Esophagus squamous epithelium (tissue), 5 donors: ENCODE data around the gene CNTNAP2. TPM values are rescaled to one million over a fixed set of nuclear protein-coding genes. Genes with fewer than 3 reads are reported as not detected.

Source experiments
- DNase-seq: peaks from one replicate; lab custom pipeline; 2025; lab: John Stamatoyannopoulos, UW
- H3K27ac ChIP-seq, 4 donors: fragments of 200-600 bp; sonication (generic); one replicate each; pipeline ENCODE4 v1.5.1; 2016 to 2019; ENCODE audit warnings: mild to moderate bottlenecking in 1 of 4
- H3K27me3 ChIP-seq, 4 donors: fragments of 200-600 bp; sonication (generic); 1 replicate in 3 of 4; 2 replicates in 1 of 4; pipeline versions ENCODE4 v1.5.1 to v1.6.0; 2017 to 2021; ENCODE audit warnings: antibody characterized with exemption in 1 of 4
- H3K36me3 ChIP-seq, 3 donors: fragments of 200-600 bp; sonication (generic); one replicate each; pipeline ENCODE4 v1.5.1; 2016 to 2019
- H3K4me1 ChIP-seq, 3 donors: fragments of 200-600 bp; sonication (generic); one replicate each; pipeline ENCODE4 v1.5.1; 2017 to 2019
- H3K4me3 ChIP-seq, 4 donors: fragments of 200-600 bp; sonication (generic); 1 replicate in 3 of 4; 2 replicates in 1 of 4; pipeline ENCODE4 v1.5.1; 2016 to 2019; ENCODE audit warnings: mild to moderate bottlenecking in 2 of 4, moderate library complexity in 1 of 4
- H3K9me3 ChIP-seq, 3 donors: fragments of 200-600 bp; sonication (generic); one replicate each; pipeline ENCODE4 v1.5.1; 2016 to 2019
- CTCF ChIP-seq, 6 experiments: fragments of 450-650 bp in 4 of 6; fragments of 200-600 bp in 2 of 6; sonication (generic) in 2 of 6; IDR thresholded peaks; one replicate each; pipeline ENCODE4 v1.5.1; 2016 to 2019; ENCODE audit warnings: antibody characterized with exemption in 6 of 6, mild to moderate bottlenecking in 4 of 6, moderate library complexity in 4 of 6
- POLR2A ChIP-seq, 4 donors: fragments of 450-650 bp; IDR thresholded peaks; one replicate each; pipeline ENCODE4 v1.6.1; 2017; ENCODE audit warnings: antibody characterized with exemption in 4 of 4, mild to moderate bottlenecking in 4 of 4, moderate library complexity in 3 of 4
- WGBS, 2 donors: methylation state at CpG; one replicate each; pipeline ENCODE4 v1.1.5; 2018; 5-methylcytosine and 5-hydroxymethylcytosine counted together
- intact Hi-C: fragments of 100-400 bp; cut with DNase I; formaldehyde crosslinking; loops from one replicate; pipeline ENCODE4 v1.15.0; 2022
- total RNA-seq, 4 donors: library from RNA; depleted of rRNA; stranded (reverse); fragments of >200 nt; gene quantifications; one replicate each; pipeline ENCODE4 v1.1.0, GENCODE V29; 2016
- donor health status: DM: yes; HTN: yes; CAD: no.

The CNTNAP2 gene
- total RNA-seq, 4 donors from 2014 or later = 0.95 to 2.3 (median 1.2) TPM

DNA sequence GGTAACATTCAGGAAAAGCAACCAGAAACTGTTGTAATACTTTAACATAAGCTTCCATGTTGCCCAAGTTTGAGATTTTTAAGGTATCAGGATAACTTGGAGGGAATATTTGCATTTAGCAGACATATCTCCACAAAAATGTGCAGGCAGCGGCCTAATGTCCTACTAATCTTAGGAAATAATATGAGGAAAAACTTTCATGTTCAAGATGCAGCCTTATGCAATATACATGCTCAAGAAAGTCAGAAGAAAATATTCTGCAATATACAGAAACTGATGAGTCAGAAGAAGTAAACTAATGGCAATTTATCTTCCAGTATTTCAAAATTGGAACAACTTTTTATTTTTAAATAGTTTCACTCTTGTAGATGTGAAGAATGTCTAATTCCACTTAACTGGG lies 2010.8 kb downstream of the CNTNAP2 start:
- no peaks in the 10 kb centered on the region for H3K36me3 ChIP-seq

GRCh38 chr7:148129023-148129422 lies 2012.4 kb downstream of the CNTNAP2 start:
- H3K27ac ChIP-seq = no peak overlapping the region
- no peaks in the 10 kb centered on the region for H3K4me1 ChIP-seq
- H3K9me3 ChIP-seq = no peaks in the 10 kb centered on the region
- DNase-seq = no peak
- no peaks in the 10 kb centered on the region for H3K27me3 ChIP-seq
- intact Hi-C loops = no loop called here
- no peak overlapping the region for H3K4me3 ChIP-seq
- WGBS, 2 donors = 41 to 63% methylated on average over 6 of the region's 6 CpGs
- TF ChIP-seq CTCF (IDR thresholded peaks at IDR 0.05) = no peak
- no peak for TF ChIP-seq POLR2A (IDR thresholded peaks at IDR 0.05)
- H3K36me3 ChIP-seq = no peaks in the 10 kb centered on the region

More for the DNA sequence above, 2010.8 kb downstream of the CNTNAP2 start:
- Histone ChIP-seq H3K9me3 (no peaks in the 10 kb centered on the region), H3K4me1 (no peaks in the 10 kb centered on the region), H3K4me3 (no peak overlapping the region), H3K27me3 (no peaks in the 10 kb centered on the region), H3K27ac (no peak overlapping the region)
- intact Hi-C loops = no loop called here
- WGBS, 2 donors = 83 to 93% methylated on average over 1 of the region's 1 CpG
- TF ChIP-seq POLR2A (IDR thresholded peaks at IDR 0.05) (no peak), CTCF (IDR thresholded peaks at IDR 0.05) (no peak)
- DNase-seq = no peak

- Histone ChIP-seq H3K27ac (no peak overlapping the region), H3K4me1 (no peaks in the 10 kb centered on the region), H3K9me3 (no peaks in the 10 kb centered on the region), H3K4me3 (no peak overlapping the region), H3K36me3 (no peaks in the 10 kb centered on the region), H3K27me3 (peaks cover 0 to 3% (median 0%) of the 10 kb centered on the region in 4 donors)
- no peak for TF ChIP-seq CTCF (IDR thresholded peaks at IDR 0.05)
- TF ChIP-seq POLR2A (IDR thresholded peaks at IDR 0.05) = no peak
- WGBS, 2 donors = 74 to 76% methylated on average over 2 of the region's 2 CpGs
- intact Hi-C loops = no loop called here
- no peak for DNase-seq
Observed at GRCh38 chr7:148135116-148135515, 2018.5 kb downstream of the CNTNAP2 start.

- Histone ChIP-seq H3K4me3 (no peak overlapping the region), H3K36me3 (no peaks in the 10 kb centered on the region), H3K27me3 (peaks cover 0 to 3% (median 0%) of the 10 kb centered on the region in 4 donors), H3K4me1 (no peaks in the 10 kb centered on the region), H3K9me3 (no peaks in the 10 kb centered on the region), H3K27ac (no peak overlapping the region)
- TF ChIP-seq CTCF (IDR thresholded peaks at IDR 0.05) = no peak
- TF ChIP-seq POLR2A (IDR thresholded peaks at IDR 0.05) = no peak
- WGBS, 2 donors = 78 to 80% methylated on average over 3 of the region's 3 CpGs
- intact Hi-C loops = no loop called here
- DNase-seq = no peak
Observed at GRCh38 chr7:148135997-148136396, 2019.4 kb downstream of the CNTNAP2 start.

GRCh38 chr7:148142660-148143248 lies 2026.2 kb downstream of the CNTNAP2 start:
- Histone ChIP-seq H3K27me3 (peaks cover 0 to 10% (median 0%) of the 10 kb centered on the region in 4 donors), H3K4me1 (no peaks in the 10 kb centered on the region), H3K9me3 (no peaks in the 10 kb centered on the region), H3K27ac (no peak overlapping the region), H3K36me3 (no peaks in the 10 kb centered on the region), H3K4me3 (no peak overlapping the region)
- 40 to 43% methylated on average over 4 of the region's 4 CpGs for WGBS, 2 donors
- intact Hi-C loops = no loop called here
- no peak for DNase-seq
- no peak for TF ChIP-seq POLR2A (IDR thresholded peaks at IDR 0.05)
- TF ChIP-seq CTCF (IDR thresholded peaks at IDR 0.05) = peak in 2 of 6 experiments; percentile 8 to 22
